ENCODE measurements around the gene SPHK1. TPM values are rescaled to one million over a fixed set of nuclear protein-coding genes. Genes with fewer than 3 reads are reported as not detected.

The SPHK1 gene
- polyA plus RNA-seq, 1 donor from 2014 or later: 2.7 TPM

DNA sequence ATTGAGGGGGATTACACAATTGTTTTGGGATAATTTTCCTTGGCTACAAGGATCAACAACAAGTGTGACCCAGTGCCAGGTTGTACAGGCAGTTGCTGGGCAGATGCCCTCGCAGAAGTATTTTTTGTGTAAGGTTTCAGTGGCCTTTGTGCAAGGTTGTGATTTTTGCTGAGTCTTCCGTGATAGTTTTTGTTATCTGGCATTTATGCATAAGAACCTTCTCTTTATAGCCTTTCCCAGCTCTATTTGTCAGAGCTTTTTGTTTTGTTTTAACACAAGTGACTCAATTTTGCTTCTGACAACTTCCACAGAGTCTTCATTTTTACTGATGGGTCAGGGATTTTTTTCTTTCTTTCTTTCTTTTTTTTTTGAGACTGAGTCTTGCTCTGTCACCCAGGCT, 23.9 kb upstream of the SPHK1 start:
- Histone ChIP-seq H3K4me2 (ENCODE audit: low read length) (no peak overlapping the region), H3K36me3 (ENCODE audit: insufficient read depth, low read length) (no peaks in the 10 kb centered on the region), H2AFZ (ENCODE audit: low read depth, low read length) (no peak overlapping the region), H3K79me2 (replicated peaks; ENCODE audit: insufficient read depth, low read length) (no peaks in the 10 kb centered on the region), H3K27me3 (ENCODE audit: insufficient read depth, low read depth, low read length) (no peaks in the 10 kb centered on the region), H3F3A (ENCODE audit: insufficient read depth, low read length, poor library complexity, severe bottlenecking) (no peaks in the 10 kb centered on the region), H3K9ac (ENCODE audit: low read length) (no peak overlapping the region), H4K20me1 (ENCODE audit: insufficient read depth) (no peaks in the 10 kb centered on the region), H3K27ac (ENCODE audit: low read length) (no peak overlapping the region), H3K9me3 (ENCODE audit: low read length) (no peaks in the 10 kb centered on the region), H3K9me2 (ENCODE audit: insufficient read depth, low read length) (no peaks in the 10 kb centered on the region), H3K4me3 (ENCODE audit: low read length) (no peak overlapping the region)
- TF ChIP-seq, protein P1, sequence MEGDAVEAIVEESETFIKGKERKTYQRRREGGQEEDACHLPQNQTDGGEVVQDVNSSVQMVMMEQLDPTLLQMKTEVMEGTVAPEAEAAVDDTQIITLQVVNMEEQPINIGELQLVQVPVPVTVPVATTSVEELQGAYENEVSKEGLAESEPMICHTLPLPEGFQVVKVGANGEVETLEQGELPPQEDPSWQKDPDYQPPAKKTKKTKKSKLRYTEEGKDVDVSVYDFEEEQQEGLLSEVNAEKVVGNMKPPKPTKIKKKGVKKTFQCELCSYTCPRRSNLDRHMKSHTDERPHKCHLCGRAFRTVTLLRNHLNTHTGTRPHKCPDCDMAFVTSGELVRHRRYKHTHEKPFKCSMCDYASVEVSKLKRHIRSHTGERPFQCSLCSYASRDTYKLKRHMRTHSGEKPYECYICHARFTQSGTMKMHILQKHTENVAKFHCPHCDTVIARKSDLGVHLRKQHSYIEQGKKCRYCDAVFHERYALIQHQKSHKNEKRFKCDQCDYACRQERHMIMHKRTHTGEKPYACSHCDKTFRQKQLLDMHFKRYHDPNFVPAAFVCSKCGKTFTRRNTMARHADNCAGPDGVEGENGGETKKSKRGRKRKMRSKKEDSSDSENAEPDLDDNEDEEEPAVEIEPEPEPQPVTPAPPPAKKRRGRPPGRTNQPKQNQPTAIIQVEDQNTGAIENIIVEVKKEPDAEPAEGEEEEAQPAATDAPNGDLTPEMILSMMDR (IDR thresholded peaks at IDR 0.05; ENCODE audit: poor library complexity, severe bottlenecking): no peak
- TF ChIP-seq TAF1 (IDR thresholded peaks at IDR 0.05; ENCODE audit: low read depth) (no peak), SMC3 (conservative IDR thresholded peaks at IDR 0.05; ENCODE audit: poor library complexity) (no peak), EP300 (conservative IDR thresholded peaks at IDR 0.05; ENCODE audit: poor library complexity, severe bottlenecking) (no peak), MXI1 (conservative IDR thresholded peaks at IDR 0.05; ENCODE audit: poor library complexity, severe bottlenecking) (no peak)
- TF ChIP-seq, protein P2, sequence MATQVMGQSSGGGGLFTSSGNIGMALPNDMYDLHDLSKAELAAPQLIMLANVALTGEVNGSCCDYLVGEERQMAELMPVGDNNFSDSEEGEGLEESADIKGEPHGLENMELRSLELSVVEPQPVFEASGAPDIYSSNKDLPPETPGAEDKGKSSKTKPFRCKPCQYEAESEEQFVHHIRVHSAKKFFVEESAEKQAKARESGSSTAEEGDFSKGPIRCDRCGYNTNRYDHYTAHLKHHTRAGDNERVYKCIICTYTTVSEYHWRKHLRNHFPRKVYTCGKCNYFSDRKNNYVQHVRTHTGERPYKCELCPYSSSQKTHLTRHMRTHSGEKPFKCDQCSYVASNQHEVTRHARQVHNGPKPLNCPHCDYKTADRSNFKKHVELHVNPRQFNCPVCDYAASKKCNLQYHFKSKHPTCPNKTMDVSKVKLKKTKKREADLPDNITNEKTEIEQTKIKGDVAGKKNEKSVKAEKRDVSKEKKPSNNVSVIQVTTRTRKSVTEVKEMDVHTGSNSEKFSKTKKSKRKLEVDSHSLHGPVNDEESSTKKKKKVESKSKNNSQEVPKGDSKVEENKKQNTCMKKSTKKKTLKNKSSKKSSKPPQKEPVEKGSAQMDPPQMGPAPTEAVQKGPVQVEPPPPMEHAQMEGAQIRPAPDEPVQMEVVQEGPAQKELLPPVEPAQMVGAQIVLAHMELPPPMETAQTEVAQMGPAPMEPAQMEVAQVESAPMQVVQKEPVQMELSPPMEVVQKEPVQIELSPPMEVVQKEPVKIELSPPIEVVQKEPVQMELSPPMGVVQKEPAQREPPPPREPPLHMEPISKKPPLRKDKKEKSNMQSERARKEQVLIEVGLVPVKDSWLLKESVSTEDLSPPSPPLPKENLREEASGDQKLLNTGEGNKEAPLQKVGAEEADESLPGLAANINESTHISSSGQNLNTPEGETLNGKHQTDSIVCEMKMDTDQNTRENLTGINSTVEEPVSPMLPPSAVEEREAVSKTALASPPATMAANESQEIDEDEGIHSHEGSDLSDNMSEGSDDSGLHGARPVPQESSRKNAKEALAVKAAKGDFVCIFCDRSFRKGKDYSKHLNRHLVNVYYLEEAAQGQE (IDR thresholded peaks at IDR 0.05; ENCODE audit: borderline replicate concordance): no peak

DNA sequence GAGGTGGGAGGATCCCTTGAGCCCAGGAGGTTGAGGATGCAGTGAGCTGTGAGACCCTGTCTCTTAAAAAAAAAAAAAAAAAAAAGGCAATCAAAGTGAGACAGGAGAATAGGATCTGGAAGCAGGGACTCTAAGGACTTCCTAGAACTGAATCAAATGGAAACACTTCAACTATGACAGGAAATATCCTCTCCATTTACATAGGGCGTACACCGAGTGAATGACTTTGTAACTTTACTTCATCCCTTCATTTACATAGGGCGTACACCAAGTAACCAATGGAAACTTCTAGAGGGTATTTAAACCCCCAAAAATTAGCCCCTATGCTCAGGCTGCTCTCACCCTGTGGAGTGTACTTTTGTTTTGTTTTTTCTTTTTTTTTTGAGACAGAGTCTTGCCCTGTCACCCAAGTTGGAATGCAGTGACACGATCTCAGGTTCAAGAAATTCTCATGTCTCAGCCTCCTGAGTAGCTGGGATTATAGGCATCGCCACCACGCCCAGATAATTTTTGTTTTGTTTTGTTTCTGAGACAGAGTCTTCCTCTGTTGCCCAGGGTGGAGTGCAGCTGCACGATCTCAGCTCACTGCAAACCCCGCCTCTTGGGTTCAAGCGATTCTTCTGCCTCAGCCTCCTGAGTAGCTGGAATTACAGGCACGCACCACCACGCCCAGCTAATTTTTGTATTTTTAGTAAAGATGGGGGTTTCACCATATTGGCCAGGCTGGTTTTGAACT, 21.1 kb upstream of the SPHK1 start:
- no peak overlapping the region for H3K27ac ChIP-seq (ENCODE audit: low read length)
- no peaks in the 10 kb centered on the region for H3K27me3 ChIP-seq (ENCODE audit: insufficient read depth, low read depth, low read length)
- no peak overlapping the region for H3K4me3 ChIP-seq (ENCODE audit: low read length)
- no peak overlapping the region for H2AFZ ChIP-seq (ENCODE audit: low read depth, low read length)
- no peaks in the 10 kb centered on the region for H4K20me1 ChIP-seq (ENCODE audit: insufficient read depth)
- no peaks in the 10 kb centered on the region for H3K79me2 ChIP-seq (replicated peaks; ENCODE audit: insufficient read depth, low read length)
- H3K36me3 ChIP-seq (ENCODE audit: insufficient read depth, low read length): no peaks in the 10 kb centered on the region
- H3K9me2 ChIP-seq (ENCODE audit: insufficient read depth, low read length): no peaks in the 10 kb centered on the region
- no peaks in the 10 kb centered on the region for H3F3A ChIP-seq (ENCODE audit: insufficient read depth, low read length, poor library complexity, severe bottlenecking)
- no peak for TF ChIP-seq EP300 (conservative IDR thresholded peaks at IDR 0.05; ENCODE audit: poor library complexity, severe bottlenecking)
- no peak for TF ChIP-seq SMC3 (conservative IDR thresholded peaks at IDR 0.05; ENCODE audit: poor library complexity)
- TF ChIP-seq MXI1 (conservative IDR thresholded peaks at IDR 0.05; ENCODE audit: poor library complexity, severe bottlenecking): no peak
- TF ChIP-seq, protein P2 (IDR thresholded peaks at IDR 0.05; ENCODE audit: borderline replicate concordance): no peak
- TF ChIP-seq, protein P1 (IDR thresholded peaks at IDR 0.05; ENCODE audit: poor library complexity, severe bottlenecking): no peak
- no peak for TF ChIP-seq RAD21 (conservative IDR thresholded peaks at IDR 0.05)
- TF ChIP-seq EZH2 (IDR thresholded peaks at IDR 0.05; ENCODE audit: borderline replicate concordance, insufficient read depth, low read length, poor library complexity, severe bottlenecking): no peak
- no peak for TF ChIP-seq POLR2AphosphoS5 (IDR thresholded peaks at IDR 0.05)
- H3K4me2 ChIP-seq (ENCODE audit: low read length): no peak overlapping the region
- no peak overlapping the region for H3K9ac ChIP-seq (ENCODE audit: low read length)
- H3K9me3 ChIP-seq (ENCODE audit: low read length): no peaks in the 10 kb centered on the region

Measured in neural cell (in vitro differentiated cells).